ENCODE results near the gene DNMT3L.

DNA sequence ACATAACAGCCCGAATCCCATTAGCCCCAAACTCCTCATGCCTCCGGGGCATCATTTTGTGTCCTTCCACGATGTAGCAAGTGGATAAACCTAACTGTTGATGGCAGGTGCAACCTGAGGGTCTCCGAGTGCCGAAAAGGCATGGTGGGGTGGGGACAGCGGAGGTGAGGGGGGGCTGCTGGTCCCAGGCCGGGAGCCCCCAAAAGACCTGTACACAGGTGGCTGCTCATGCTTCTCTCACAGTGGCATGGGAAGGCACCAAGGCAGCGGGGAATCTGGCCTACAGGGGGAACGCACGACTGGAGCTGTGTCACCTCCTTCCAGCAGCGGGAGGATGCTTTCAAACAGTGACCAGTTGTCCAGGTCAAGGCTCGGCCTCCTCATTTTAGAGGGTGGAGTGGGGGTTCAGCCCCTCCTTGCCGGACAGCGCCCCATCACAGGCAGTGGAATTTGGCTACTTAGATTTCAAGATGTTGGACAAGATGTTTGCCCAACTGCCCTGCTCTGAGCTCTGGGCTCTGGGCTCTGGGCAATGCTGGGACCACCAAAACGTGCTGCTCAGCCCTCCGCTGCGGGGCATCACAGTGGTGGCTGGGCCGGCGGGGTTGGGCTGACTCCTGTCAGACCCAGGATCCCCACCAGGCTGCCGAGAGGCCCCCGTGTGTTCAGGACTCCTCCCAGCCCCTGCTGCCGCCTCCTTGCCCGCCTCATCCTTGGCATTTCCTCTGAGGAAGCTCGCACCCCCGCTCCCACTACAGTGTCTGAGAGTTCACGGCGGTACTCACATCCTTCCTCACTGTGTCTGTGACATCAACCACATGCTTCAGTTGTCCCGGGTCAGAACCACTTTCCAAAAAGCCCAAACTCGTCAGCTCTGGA, 7.6 kb downstream of the DNMT3L start:
- TF ChIP-seq POLR2A (IDR thresholded peaks at IDR 0.05) = no peak
- no peak for TF ChIP-seq CTCF (IDR thresholded peaks at IDR 0.05)

All from body of pancreas (tissue), 4 donors.